Spleen (tissue), 7 donors: ENCODE data around the gene CTTN.
"Not testable (repeated sequence)": the region's sequence is repeated elsewhere in the genome, so short reads cannot be mapped to it uniquely, and the experiment has no call there.

Source experiments
- POLR2A ChIP-seq, 3 donors: fragments of 450-650 bp; IDR thresholded peaks; one replicate each; pipeline ENCODE4 v1.5.1; 2017; ENCODE audit warnings: antibody characterized with exemption in 3 of 3, mild to moderate bottlenecking in 1 of 3
- TF ChIP-seq, protein P1 (sequence below), 11 experiments: fragments of 200-600 bp in 7 of 11; fragments of 450-650 bp in 4 of 11; sonication (generic) in 4 of 11; IDR thresholded peaks in 8 of 11; conservative IDR thresholded peaks in 3 of 11; 1 replicate in 7 of 11; 2 replicates in 4 of 11; pipeline versions ENCODE4 v1.4.0 to v1.8.0; 2016 to 2021; ENCODE audit warnings: antibody characterized with exemption in 11 of 11, inconsistent platforms in 4 of 11, mild to moderate bottlenecking in 1 of 11
- donor health status: DM: no; HTN: no; CAD: no; lungs with moderate emphysema.
- donor health status: DM: no; HTN: no; CAD: no.
- donor health status: DM: no; HTN: no; CAD: no.

GRCh38 chr11:70454811-70455210, 56.5 kb downstream of the CTTN start:
- not testable (repeated sequence) for TF ChIP-seq POLR2A (IDR thresholded peaks at IDR 0.05)
- TF ChIP-seq, protein P1, sequence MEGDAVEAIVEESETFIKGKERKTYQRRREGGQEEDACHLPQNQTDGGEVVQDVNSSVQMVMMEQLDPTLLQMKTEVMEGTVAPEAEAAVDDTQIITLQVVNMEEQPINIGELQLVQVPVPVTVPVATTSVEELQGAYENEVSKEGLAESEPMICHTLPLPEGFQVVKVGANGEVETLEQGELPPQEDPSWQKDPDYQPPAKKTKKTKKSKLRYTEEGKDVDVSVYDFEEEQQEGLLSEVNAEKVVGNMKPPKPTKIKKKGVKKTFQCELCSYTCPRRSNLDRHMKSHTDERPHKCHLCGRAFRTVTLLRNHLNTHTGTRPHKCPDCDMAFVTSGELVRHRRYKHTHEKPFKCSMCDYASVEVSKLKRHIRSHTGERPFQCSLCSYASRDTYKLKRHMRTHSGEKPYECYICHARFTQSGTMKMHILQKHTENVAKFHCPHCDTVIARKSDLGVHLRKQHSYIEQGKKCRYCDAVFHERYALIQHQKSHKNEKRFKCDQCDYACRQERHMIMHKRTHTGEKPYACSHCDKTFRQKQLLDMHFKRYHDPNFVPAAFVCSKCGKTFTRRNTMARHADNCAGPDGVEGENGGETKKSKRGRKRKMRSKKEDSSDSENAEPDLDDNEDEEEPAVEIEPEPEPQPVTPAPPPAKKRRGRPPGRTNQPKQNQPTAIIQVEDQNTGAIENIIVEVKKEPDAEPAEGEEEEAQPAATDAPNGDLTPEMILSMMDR (IDR thresholded peaks at IDR 0.05 in 8 of 11, conservative IDR thresholded peaks at IDR 0.05 in 3 of 11) = not testable (repeated sequence)
